Prostate gland (tissue), 2 donors: ENCODE measurements around the gene TMEM204.

Experiments
- POLR2A ChIP-seq: fragments of 450-650 bp; IDR thresholded peaks from one replicate; pipeline ENCODE4 v1.6.1; 2016; ENCODE audit warnings: antibody characterized with exemption, mild to moderate bottlenecking
- TF ChIP-seq, protein P1 (sequence below), 4 experiments: fragments of 200-600 bp in 2 of 4; fragments of 450-650 bp in 2 of 4; sonication (generic) in 2 of 4; IDR thresholded peaks; 1 replicate in 3 of 4; 2 replicates in 1 of 4; pipeline ENCODE4 v1.5.1; 2016 to 2019; ENCODE audit warnings: antibody characterized with exemption in 4 of 4, mild to moderate bottlenecking in 2 of 4, moderate library complexity in 2 of 4

DNA sequence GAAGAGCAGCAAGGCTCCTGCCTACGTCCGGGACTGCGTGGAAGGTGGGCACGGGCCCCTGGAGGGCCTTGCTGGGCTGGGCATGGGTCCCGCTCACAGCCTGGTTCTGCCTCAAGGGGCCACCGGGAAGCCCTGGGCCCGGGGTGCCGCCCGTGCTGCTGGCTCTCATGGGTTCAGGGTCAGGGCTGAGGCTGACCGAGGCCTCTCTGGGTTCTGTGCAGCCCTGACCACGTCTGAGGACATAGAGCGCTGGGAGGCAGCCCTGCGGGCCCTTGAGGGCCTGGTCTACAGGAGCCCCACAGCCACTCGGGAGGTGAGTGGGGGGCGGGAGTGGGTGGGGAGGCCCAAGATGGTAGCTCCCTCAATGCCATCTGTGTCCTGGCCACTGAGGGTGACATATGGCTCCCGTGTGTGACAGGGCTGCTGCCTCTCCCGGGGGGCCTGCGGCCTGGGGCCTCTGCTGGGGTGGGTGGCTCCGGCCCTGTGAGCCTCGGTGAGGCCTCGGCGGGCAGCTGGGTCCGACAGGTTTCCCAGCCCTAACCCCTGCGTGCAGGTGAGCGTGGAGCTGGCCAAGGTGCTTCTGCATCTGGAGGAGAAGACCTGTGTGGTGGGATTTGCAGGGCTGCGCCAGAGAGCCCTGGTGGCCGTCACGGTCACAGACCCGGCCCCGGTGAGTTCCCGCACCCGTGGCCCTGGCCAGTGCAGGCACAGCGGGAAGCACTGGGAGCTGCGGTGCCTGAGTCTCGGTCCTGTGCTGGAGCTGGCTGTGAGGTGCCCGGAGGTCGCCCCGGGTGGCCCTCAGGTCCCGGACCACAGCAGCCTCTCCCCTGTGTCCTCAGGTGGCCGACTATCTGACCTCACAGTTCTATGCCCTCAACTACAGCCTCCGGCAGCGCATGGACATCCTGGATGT lies 31.1 kb upstream of the TMEM204 start:
- TF ChIP-seq, protein P1, sequence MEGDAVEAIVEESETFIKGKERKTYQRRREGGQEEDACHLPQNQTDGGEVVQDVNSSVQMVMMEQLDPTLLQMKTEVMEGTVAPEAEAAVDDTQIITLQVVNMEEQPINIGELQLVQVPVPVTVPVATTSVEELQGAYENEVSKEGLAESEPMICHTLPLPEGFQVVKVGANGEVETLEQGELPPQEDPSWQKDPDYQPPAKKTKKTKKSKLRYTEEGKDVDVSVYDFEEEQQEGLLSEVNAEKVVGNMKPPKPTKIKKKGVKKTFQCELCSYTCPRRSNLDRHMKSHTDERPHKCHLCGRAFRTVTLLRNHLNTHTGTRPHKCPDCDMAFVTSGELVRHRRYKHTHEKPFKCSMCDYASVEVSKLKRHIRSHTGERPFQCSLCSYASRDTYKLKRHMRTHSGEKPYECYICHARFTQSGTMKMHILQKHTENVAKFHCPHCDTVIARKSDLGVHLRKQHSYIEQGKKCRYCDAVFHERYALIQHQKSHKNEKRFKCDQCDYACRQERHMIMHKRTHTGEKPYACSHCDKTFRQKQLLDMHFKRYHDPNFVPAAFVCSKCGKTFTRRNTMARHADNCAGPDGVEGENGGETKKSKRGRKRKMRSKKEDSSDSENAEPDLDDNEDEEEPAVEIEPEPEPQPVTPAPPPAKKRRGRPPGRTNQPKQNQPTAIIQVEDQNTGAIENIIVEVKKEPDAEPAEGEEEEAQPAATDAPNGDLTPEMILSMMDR (IDR thresholded peaks at IDR 0.05): no peak
- no peak for TF ChIP-seq POLR2A
